Thyroid gland (tissue), 4 donors: ENCODE measurements around the gene ANKRD45. TPM values are rescaled to one million over a fixed set of nuclear protein-coding genes. Genes with fewer than 3 reads are reported as not detected.
"Not testable (repeated sequence)": the region's sequence is repeated elsewhere in the genome, so short reads cannot be mapped to it uniquely, and the experiment has no call there.

Source experiments
- DNase-seq, 2 donors: peaks; one replicate each; pipeline ENCODE4 v3.0.0-alpha.2; 2019
- H3K27ac ChIP-seq, 3 donors: fragments of 200-600 bp; sonication (generic); 1 replicate in 2 of 3; 2 replicates in 1 of 3; pipeline ENCODE4 v1.5.1; 2016 to 2019; ENCODE audit warnings: mild to moderate bottlenecking in 1 of 3, moderate library complexity in 1 of 3
- H3K27me3 ChIP-seq: fragments of 200-600 bp; sonication (generic); one replicate; pipeline ENCODE4 v1.5.1; 2019
- H3K36me3 ChIP-seq, 2 donors: fragments of 200-600 bp; sonication (generic); one replicate each; pipeline ENCODE4 v1.5.1; 2016 to 2019
- H3K4me1 ChIP-seq, 2 donors: fragments of 200-600 bp; sonication (generic); one replicate each; pipeline ENCODE4 v1.5.1; 2017 to 2019
- H3K4me3 ChIP-seq, 3 donors: fragments of 200-600 bp; sonication (generic); replicated peaks in 1 of 3; 1 replicate in 2 of 3; 2 replicates in 1 of 3; pipeline ENCODE4 v1.5.1; 2016; ENCODE audit warnings: mild to moderate bottlenecking in 1 of 3
- H3K9me3 ChIP-seq: fragments of 200-600 bp; sonication (generic); one replicate; pipeline ENCODE4 v1.5.1; 2017
- POLR2A ChIP-seq, 2 donors: fragments of 450-650 bp; IDR thresholded peaks; one replicate each; pipeline ENCODE4 v1.6.1; 2017; ENCODE audit warnings: antibody characterized with exemption in 2 of 2, mild to moderate bottlenecking in 2 of 2, moderate library complexity in 1 of 2
- WGBS, 2 donors: methylation state at CpG; one replicate each; pipeline ENCODE4 v1.1.5; 2017; 5-methylcytosine and 5-hydroxymethylcytosine counted together
- intact Hi-C: fragments of 100-400 bp; cut with DNase I; formaldehyde crosslinking; loops from one replicate; pipeline ENCODE4 v1.15.1; 2023
- total RNA-seq, 4 donors: library from RNA; depleted of rRNA; stranded (reverse); fragments of >200 nt; gene quantifications; one replicate each; pipeline ENCODE4 v1.2.3, GENCODE V29; 2016
- TF ChIP-seq, protein P1 (sequence below), 6 experiments: fragments of 200-600 bp in 3 of 6; fragments of 450-650 bp in 3 of 6; sonication (generic) in 3 of 6; IDR thresholded peaks; one replicate each; pipeline ENCODE4 v1.5.1; 2016 to 2019; ENCODE audit warnings: antibody characterized with exemption in 6 of 6, mild to moderate bottlenecking in 2 of 6, inconsistent platforms in 1 of 6, moderate library complexity in 1 of 6

Gene ANKRD45
- total RNA-seq, 4 donors from 2014 or later: 0.27 to 2.3 (median 0.94) TPM

DNA sequence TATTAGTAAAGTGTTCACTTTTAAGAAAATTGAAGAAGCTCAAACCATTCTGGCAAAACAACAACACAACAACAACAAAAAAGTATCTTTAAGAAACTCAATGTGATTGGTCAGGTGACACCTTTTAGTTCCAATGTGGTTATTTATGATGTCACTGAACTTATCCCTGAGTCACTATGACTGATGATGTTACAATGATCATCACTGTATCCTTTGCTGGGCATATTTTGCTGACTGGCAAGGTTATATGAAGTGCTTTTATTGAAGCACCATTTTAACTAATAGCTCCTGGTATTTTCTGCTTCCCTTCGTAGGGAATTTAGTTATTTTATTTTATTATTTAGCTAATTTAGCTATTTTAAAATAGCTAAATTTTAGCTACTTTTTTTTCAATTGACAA, 34.5 kb downstream of the ANKRD45 start, which contains the start of gene TEX50:
Gene TEX50, plus strand, starts transcription at position 223 of the 400 bp plus-strand sequence. CDS start 184 bp downstream, outside the sequence.
- no peak within 1 kb of the TSS for H3K4me3 ChIP-seq
- H3K27me3 ChIP-seq: no peaks in the 10 kb centered on the region
- TF ChIP-seq, protein P1, sequence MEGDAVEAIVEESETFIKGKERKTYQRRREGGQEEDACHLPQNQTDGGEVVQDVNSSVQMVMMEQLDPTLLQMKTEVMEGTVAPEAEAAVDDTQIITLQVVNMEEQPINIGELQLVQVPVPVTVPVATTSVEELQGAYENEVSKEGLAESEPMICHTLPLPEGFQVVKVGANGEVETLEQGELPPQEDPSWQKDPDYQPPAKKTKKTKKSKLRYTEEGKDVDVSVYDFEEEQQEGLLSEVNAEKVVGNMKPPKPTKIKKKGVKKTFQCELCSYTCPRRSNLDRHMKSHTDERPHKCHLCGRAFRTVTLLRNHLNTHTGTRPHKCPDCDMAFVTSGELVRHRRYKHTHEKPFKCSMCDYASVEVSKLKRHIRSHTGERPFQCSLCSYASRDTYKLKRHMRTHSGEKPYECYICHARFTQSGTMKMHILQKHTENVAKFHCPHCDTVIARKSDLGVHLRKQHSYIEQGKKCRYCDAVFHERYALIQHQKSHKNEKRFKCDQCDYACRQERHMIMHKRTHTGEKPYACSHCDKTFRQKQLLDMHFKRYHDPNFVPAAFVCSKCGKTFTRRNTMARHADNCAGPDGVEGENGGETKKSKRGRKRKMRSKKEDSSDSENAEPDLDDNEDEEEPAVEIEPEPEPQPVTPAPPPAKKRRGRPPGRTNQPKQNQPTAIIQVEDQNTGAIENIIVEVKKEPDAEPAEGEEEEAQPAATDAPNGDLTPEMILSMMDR (IDR thresholded peaks at IDR 0.05): no peak
- no peak for TF ChIP-seq POLR2A (IDR thresholded peaks at IDR 0.05)
- DNase-seq: no peak
- H3K36me3 ChIP-seq: no peaks in the 10 kb centered on the region
- H3K9me3 ChIP-seq: no peaks in the 10 kb centered on the region
- no peaks in the 10 kb centered on the region for H3K4me1 ChIP-seq
- WGBS, 2 donors: 88 to 90% methylated on average over 1 of the region's 1 CpG
- no peak within 1 kb of the TSS for H3K27ac ChIP-seq
- intact Hi-C loops: no loop called here

DNA sequence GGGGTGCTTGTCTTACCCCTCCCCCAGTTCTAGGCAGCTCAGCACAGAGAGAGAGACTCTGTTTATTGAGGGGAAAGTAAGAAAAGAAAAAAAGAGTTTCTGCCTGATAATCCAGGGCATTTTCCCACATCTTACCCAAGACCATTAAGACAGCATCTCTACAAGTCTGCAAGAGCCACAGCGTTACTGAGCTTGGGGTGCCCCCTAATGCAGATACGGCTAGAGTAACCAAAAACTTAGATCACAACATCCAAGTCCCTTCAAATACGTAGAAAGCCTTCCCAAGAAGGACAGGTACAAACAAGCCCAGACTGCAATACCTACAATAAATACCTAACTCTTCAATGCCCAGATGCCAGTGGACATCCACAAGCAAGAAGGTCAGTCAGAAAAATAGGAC, 40.8 kb downstream of the ANKRD45 start:
- Histone ChIP-seq H3K9me3 (no peaks in the 10 kb centered on the region), H3K4me3 (no peak overlapping the region), H3K27me3 (no peaks in the 10 kb centered on the region), H3K36me3 (no peaks in the 10 kb centered on the region), H3K27ac (no peak overlapping the region), H3K4me1 (no peaks in the 10 kb centered on the region)
- WGBS, 2 donors: 77 to 82% methylated on average over 3 of the region's 3 CpGs
- TF ChIP-seq, protein P1 (IDR thresholded peaks at IDR 0.05): peak in 1 of 6 experiments; percentile 13
- TF ChIP-seq POLR2A (IDR thresholded peaks at IDR 0.05): no peak
- peak in 1 of 2 donors; percentile 6 for DNase-seq
- intact Hi-C loops: no loop called here

DNA sequence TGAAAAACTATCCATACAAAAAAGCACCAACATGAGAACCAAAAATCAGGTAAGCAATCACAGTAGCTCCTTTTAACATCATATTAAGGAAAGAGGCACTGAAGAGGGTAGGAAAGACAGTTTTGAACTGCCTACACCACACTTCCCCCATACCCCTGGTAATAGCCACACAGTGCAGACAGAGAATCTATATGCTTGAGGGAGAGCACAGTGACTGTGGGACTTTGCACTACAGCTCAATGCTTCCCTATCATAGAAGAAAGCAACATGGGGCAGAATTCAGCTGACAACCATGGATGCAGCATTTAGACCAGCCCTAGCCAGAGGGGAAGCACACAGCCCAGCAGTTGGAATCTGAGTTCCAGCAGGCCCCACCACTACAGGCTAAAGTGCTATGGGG, 42.4 kb downstream of the ANKRD45 start:
- no peak for DNase-seq
- no peaks in the 10 kb centered on the region for H3K36me3 ChIP-seq
- no peaks in the 10 kb centered on the region for H3K4me1 ChIP-seq
- intact Hi-C loops: no loop called here
- no peak overlapping the region for H3K27ac ChIP-seq
- no peaks in the 10 kb centered on the region for H3K27me3 ChIP-seq
- no peak for TF ChIP-seq POLR2A (IDR thresholded peaks at IDR 0.05)
- TF ChIP-seq, protein P1 (IDR thresholded peaks at IDR 0.05): no peak
- H3K4me3 ChIP-seq: no peak overlapping the region
- H3K9me3 ChIP-seq: no peaks in the 10 kb centered on the region

DNA sequence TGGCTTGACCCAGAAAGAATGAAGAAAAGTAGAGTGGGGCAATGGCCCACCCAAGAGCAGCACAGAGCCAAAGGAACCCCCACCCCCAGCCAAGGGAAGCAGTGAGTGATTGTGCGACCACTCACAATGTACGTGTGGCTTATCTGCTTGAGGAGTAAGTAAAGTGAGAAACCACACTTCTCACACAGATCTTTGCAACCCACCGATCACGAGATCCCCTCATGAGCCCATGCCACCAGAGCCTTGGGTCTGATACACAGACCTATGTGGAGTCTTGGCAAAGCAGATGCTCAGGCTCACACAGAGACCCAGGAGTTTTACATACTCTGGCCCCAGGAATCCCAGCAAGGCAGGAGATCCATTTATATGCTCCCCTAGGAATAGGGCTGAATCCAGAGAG, 52.8 kb downstream of the ANKRD45 start:
- intact Hi-C loops: no loop called here
- 86 to 92% methylated on average over 4 of the region's 4 CpGs for WGBS, 2 donors
- no peak for DNase-seq
- H3K9me3 ChIP-seq: no peaks in the 10 kb centered on the region
- no peak overlapping the region for H3K27ac ChIP-seq
- H3K4me1 ChIP-seq: no peaks in the 10 kb centered on the region
- H3K4me3 ChIP-seq: no peak overlapping the region
- no peaks in the 10 kb centered on the region for H3K36me3 ChIP-seq
- no peaks in the 10 kb centered on the region for H3K27me3 ChIP-seq
- TF ChIP-seq POLR2A (IDR thresholded peaks at IDR 0.05): no peak
- TF ChIP-seq, protein P1 (IDR thresholded peaks at IDR 0.05): no peak

DNA sequence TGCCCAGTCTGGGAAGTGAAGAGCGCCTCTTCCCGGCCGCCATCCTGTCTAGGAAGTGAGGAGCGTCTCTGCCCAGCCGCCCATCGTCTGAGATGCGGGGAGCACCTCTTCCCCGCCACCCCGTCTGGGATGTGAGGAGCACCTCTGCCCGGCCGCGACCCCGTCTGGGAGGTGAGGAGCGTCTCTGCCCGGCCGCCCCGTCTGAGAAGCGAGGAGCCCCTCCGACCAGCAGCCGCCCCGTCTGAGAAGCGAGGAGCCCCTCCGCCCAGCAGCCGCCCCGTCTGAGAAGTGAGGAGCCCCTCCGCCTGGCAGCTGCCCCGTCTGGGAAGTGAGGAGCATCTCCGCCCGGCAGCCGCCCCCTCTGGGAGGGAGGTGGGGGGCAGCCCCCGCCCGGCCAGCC, 56.6 kb downstream of the ANKRD45 start:
- H3K27me3 ChIP-seq, DNase-seq, intact Hi-C loops, H3K4me3 ChIP-seq, H3K36me3 ChIP-seq, H3K9me3 ChIP-seq, H3K27ac ChIP-seq, H3K4me1 ChIP-seq: not testable (repeated sequence)
- WGBS, 2 donors: 95 to 98% methylated on average over 7 to 10 of the region's 32 CpGs
